HG02840 (cell line): ENCODE results near the gene C1orf216.
"Not testable (repeated sequence)": the region's sequence is repeated elsewhere in the genome, so short reads cannot be mapped to it uniquely, and the experiment has no call there.

Experiments
- ATAC-seq: cut with Tn5 transposase; IDR thresholded peaks from one replicate; pipeline ENCODE4 v1.9.1; 2021; ENCODE audit warnings: mild to moderate bottlenecking, moderate library complexity, moderate number of reproducible peaks; ENCODE audit not compliant: unreplicated experiment, low FRiP score

C1orf216 gene

GRCh38 chr1:35707601-35708440 lies 10.9 kb downstream of the C1orf216 start:
- no peak for ATAC-seq

GRCh38 chr1:35706846-35707600 lies 11.7 kb downstream of the C1orf216 start:
- no peak for ATAC-seq

DNA sequence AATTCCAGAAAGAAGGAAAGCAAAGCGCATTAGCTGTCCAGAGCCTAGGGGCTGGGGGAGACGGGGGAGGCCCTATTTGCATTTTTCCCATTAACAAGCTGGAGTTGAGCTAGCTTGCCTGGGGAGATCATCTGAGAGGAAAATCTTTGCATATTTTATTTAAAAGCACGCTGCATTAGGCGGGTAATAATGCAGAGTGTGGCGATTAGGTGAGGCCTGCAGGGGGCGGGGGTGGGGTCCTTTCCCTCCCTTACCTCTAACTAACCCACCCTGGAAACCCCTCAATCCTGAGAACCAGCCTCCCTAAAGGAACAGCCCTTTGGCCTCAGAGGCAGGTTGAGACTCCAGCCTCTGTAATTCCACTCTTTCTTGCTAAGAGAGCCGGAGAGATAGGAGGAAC lies 16.2 kb downstream of the C1orf216 start:
- no peak for ATAC-seq

GRCh38 chr1:35699152-35699551 lies 19.5 kb downstream of the C1orf216 start:
- ATAC-seq, result not testable (repeated sequence)

DNA sequence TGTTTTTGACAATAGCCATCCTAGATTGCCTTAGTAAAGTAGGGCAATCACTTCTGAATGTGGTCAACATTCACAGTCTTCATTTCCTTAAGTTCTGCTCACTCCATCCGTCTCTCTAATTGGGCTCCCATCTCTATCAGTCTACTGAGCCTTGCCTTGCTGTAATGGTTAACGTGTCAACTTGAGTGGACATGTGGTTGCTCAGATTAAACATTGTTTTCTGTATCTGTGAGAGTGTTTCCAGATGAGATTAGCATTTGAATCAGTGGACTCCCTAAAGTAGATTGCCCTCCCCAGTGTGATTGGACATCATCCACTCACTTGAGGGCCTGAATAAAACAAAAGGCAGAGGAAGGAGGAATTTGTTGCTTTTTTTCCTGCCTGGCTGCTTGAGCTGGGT lies 26.4 kb downstream of the C1orf216 start:
- no peak for ATAC-seq

DNA sequence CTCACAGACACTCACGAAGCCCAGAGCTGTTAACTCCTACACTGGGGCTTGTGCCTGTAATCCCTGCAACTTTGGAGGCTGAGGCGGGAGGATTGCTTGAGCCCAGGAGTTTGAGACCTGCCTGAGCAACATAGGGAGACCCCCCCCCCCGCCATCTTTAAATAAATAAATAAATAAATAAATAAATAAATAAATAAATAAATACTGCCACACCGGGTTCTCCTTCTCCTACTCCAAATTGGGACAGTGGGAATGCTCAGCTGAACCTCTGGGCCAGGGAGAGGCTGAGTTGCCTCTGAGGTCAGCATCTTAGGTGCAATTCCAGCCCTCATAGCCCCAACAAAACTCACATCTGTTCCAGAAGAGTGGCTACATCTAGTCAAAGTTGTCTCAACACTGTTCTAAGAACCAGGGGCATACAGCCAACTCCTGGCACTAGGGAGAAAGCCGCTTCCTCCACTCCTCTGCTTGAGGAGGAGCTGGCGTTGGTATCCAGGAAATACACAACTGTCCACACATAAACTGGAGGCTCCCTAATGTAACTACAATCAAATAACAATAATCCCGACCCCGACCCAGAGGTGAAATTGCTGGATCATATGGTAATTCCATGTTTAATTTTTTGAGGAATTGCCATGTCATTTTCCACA lies 27.0 kb downstream of the C1orf216 start:
- no peak for ATAC-seq

DNA sequence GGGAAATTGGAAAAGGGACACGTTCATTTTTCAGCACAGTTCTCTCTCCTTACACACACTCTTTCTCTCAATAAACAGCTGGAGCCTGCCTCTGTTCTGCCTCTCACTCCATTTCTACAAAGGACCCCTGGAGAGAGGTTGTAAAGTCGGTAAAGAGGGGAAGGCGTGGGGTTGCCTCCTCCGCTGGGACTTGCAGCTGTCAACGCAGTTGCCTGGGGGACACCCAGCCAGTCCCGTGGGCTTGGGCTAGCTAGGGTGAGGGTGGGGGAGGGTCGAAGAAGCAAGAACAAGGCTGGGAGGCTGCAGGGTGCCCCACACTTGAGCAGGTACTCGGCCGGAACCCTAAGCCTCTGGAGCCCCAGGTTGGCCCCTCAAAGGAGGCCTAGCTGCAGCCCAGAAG lies 27.6 kb downstream of the C1orf216 start:
- ATAC-seq, result no peak

DNA sequence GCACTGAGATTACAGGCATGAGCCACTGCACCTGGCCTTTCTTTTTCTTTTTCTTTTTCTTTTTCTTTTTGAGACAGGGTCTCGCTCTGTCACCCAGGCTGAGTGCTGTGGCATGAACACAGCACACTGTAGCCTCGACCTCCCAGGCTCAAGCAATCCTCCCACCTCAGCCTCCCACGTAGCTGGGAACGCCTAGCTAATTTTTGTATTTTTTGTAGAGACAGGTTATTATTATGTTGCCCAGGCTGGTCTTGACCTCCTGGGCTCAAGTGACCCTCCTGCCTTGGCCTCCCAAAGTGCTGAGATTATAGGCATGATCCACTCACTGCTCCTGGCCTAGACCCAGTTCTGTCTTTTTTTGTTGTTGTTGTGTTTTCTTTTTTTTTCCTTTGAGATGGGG lies 28.6 kb downstream of the C1orf216 start:
- not testable (repeated sequence) for ATAC-seq

DNA sequence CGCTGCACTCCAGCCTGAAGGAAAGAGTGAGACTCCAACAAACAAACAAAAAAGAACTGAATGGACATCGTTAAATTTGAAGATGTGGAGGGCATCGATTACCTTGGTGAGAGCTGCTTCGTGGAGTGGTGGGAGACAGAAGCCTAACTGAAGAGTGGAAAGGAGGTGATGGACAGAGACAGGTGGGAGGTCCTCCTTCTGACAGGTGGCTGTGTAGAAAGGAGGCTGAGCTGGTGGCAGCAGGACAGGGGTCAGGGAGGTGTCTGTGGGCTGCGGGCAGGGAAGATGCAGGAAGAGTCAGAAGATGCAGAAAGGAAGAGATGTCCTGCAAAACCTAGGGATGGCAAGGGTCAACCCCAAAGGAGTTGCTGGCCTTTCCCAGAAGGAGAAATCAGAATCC lies 30.5 kb downstream of the C1orf216 start:
- ATAC-seq, result no peak

DNA sequence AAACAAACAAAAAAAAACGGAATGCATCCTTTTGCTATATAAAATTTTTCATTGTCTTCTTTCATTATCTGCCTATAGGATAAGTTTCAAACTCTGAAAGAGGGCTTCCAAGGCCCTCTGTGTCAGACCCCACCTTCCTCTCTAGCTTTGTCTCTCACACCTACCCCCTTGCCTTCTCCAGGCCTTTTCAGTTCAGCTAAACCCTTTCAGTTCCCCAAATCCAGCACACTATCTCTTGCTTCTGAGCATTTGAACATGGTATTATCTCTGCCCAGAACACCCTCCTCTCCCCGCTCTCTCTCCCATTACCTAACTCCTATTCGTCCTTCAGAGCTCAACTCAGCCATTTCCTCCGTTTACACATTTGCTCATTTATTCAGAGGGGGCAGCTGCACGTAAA lies 35.7 kb downstream of the C1orf216 start:
- no peak for ATAC-seq

DNA sequence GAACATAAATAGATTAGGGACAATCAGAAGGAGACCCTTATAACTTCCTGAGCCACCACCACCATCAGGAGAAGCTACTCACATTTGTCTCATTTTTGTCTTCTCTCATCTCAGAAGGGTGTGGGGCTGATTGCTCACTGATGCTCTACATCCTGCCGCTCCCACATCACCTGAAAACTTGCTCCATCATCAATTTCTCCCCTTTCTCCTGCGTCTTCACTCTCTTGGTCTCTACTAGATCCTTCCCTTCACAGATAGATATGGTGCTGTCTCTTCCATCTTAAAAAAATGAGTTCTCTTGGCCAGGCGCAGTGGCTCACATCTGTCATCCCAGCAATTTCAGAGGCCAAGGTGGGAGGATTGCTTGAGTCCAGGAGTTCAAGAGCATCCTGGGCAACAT lies 38.4 kb downstream of the C1orf216 start:
- ATAC-seq, result no peak

- no peak for ATAC-seq
Observed at GRCh38 chr1:35675773-35676172, 42.9 kb downstream of the C1orf216 start.

GRCh38 chr1:35674111-35674510 lies 44.6 kb downstream of the C1orf216 start:
- ATAC-seq, result no peak

DNA sequence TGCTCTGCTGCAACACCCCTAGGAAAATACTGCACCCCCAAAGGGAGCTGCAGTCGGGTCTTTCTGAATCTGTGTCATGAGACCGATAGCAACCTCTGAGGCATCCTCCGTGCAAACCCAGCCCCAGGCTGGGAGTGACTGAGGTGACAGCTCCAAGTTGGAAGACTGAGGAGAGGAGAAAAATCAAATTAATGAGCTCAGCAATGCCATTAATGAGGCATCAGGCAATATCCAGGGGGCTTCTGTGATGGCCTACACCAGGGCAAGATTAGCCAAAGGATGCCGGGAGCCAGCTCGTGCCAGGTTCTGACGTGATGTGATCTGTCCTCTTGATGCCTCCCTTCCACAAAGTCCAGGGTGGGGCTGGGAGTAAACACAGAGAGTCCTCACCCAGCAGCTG lies 46.6 kb downstream of the C1orf216 start:
- ATAC-seq, result no peak

- no peak for ATAC-seq
Observed at GRCh38 chr1:35668506-35668905, 50.2 kb downstream of the C1orf216 start.

- no peak for ATAC-seq
Observed at GRCh38 chr1:35666916-35667315, 51.8 kb downstream of the C1orf216 start.

GRCh38 chr1:35666216-35666615 lies 52.5 kb downstream of the C1orf216 start:
- no peak for ATAC-seq
